Upper lobe of left lung (tissue), 6 donors: ENCODE measurements around the gene COASY. TPM values are rescaled to one million over a fixed set of nuclear protein-coding genes. Genes with fewer than 3 reads are reported as not detected.
"Not testable (repeated sequence)": the region's sequence is repeated elsewhere in the genome, so short reads cannot be mapped to it uniquely, and the experiment has no call there.

ENCODE experiments used
- ATAC-seq, 2 donors: fragments of 200-7000 bp; cut with Tn5 transposase; one replicate each; pipeline ENCODE4 v1.9.1; 2022; ENCODE audit warnings: mild to moderate bottlenecking in 2 of 2, moderate library complexity in 2 of 2; ENCODE audit not compliant: low FRiP score in 2 of 2
- DNase-seq, 2 donors: peaks; one replicate each; pipeline ENCODE4 v3.0.0-alpha.2; 2019 to 2020
- H3K27ac ChIP-seq, 4 donors: fragments of 200-600 bp; sonication (generic); one replicate each; pipeline ENCODE4 v1.5.1; 2016 to 2019
- H3K27me3 ChIP-seq, 4 donors: fragments of 200-600 bp; sonication (generic); one replicate each; pipeline ENCODE4 v1.5.1; 2017 to 2019
- H3K36me3 ChIP-seq, 4 donors: fragments of 200-600 bp; sonication (generic); one replicate each; pipeline ENCODE4 v1.5.1; 2016 to 2019
- H3K4me1 ChIP-seq, 4 donors: fragments of 200-600 bp; sonication (generic); one replicate each; pipeline ENCODE4 v1.5.1; 2018 to 2019
- H3K4me3 ChIP-seq, 4 donors: fragments of 200-600 bp; sonication (generic); one replicate each; pipeline ENCODE4 v1.5.1; 2017 to 2019; ENCODE audit warnings: mild to moderate bottlenecking in 2 of 4, moderate library complexity in 1 of 4
- H3K9me3 ChIP-seq, 4 donors: fragments of 200-600 bp; sonication (generic); one replicate each; pipeline ENCODE4 v1.5.1; 2018 to 2019
- EP300 ChIP-seq, 4 donors: sonication (generic); formaldehyde crosslinking; IDR thresholded peaks; one replicate each; pipeline ENCODE4 v1.5.1; 2017; ENCODE audit warnings: antibody characterized with exemption in 4 of 4, control low read depth in 2 of 4
- POLR2A ChIP-seq, 4 donors: fragments of 450-650 bp; IDR thresholded peaks; one replicate each; pipeline ENCODE4 v1.5.1; 2016 to 2017; ENCODE audit warnings: antibody characterized with exemption in 4 of 4, mild to moderate bottlenecking in 2 of 4
- POLR2AphosphoS5 ChIP-seq, 2 donors: sonication (generic); formaldehyde crosslinking; IDR thresholded peaks; one replicate each; pipeline ENCODE4 v1.5.1; 2017; ENCODE audit warnings: antibody characterized with exemption in 2 of 2
- WGBS, 2 donors: methylation state at CpG; one replicate each; pipeline ENCODE4 v1.1.5; 2017 to 2018; 5-methylcytosine and 5-hydroxymethylcytosine counted together
- total RNA-seq, 6 donors: library from RNA; depleted of rRNA in 4 of 6; stranded (reverse); fragments of >200 nt in 4 of 6; gene quantifications; one replicate each; pipeline versions ENCODE4 v1.1.0 to v1.2.1, GENCODE V29; 2016 to 2021
- TF ChIP-seq, protein P1 (sequence below), 6 experiments: fragments of 450-650 bp in 4 of 6; fragments of 200-600 bp in 2 of 6; sonication (generic) in 2 of 6; IDR thresholded peaks; one replicate each; pipeline ENCODE4 v1.5.1; 2016 to 2019; ENCODE audit warnings: antibody characterized with exemption in 6 of 6
- donor health status: DM: no; HTN: no; CAD: no; lungs with moderate emphysema.
- donor health status: DM: no; HTN: yes; CAD: no; lungs with severe emphysema.

COASY gene
- total RNA-seq, 6 donors from 2014 or later = 34.7 to 71.1 (median 51.4) TPM

DNA sequence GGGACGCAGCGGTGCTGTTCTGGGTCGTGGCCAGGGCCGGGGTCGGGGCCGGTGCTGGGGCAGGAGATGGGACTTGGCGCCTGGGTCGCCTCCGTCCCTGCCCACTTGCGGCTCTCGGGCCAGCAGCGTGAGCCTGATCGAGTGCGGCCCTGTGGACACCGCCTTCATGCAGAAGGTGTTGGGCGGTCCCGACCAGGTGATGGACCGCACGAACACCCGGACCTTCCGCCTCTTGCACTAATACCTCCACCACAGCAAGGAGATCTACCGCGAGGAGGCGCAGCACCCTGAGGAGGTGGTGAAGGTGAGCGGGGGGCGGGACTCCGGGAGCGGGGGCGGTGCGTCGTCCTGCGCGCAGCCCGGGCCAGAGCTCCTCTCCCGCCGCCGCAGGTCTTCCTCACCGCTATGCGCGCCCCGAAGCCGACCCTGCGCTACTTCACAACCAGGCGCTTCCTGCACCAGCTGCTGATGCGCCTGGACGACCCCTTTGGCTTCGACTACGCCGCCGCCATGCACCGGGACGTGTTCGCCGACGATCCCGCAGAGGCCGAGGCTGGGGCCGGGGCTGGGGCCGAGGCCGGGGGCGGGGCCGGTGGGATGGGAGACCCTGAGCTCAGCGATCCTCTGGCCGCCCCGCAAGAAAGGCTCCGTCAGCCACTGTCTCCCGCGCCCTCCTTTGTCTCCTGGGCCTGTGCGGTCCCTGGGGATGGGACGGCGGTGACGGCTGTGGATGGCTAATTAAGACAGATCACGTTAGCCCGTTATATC is 13.7 kb upstream of the COASY start:
- H3K4me1 ChIP-seq = peaks cover 3 to 25% (median 9%) of the 10 kb centered on the region in 4 donors
- H3K36me3 ChIP-seq = peaks cover 5 to 28% (median 9%) of the 10 kb centered on the region in 4 donors
- no peak overlapping the region for H3K27ac ChIP-seq
- 55 to 59% methylated on average over 17 to 63 of the region's 74 CpGs for WGBS, 2 donors
- DNase-seq (peak; percentile 84 to 93), ATAC-seq (peak; percentile 68 to 82)
- TF ChIP-seq, protein P1, sequence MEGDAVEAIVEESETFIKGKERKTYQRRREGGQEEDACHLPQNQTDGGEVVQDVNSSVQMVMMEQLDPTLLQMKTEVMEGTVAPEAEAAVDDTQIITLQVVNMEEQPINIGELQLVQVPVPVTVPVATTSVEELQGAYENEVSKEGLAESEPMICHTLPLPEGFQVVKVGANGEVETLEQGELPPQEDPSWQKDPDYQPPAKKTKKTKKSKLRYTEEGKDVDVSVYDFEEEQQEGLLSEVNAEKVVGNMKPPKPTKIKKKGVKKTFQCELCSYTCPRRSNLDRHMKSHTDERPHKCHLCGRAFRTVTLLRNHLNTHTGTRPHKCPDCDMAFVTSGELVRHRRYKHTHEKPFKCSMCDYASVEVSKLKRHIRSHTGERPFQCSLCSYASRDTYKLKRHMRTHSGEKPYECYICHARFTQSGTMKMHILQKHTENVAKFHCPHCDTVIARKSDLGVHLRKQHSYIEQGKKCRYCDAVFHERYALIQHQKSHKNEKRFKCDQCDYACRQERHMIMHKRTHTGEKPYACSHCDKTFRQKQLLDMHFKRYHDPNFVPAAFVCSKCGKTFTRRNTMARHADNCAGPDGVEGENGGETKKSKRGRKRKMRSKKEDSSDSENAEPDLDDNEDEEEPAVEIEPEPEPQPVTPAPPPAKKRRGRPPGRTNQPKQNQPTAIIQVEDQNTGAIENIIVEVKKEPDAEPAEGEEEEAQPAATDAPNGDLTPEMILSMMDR (IDR thresholded peaks at IDR 0.05) = peak in 4 of 6 experiments; percentile 28 to 75 (median 67)
- no peak for TF ChIP-seq POLR2AphosphoS5 (IDR thresholded peaks at IDR 0.05)
- H3K4me3 ChIP-seq = peak overlapping the region in 3 of 4 donors; percentile 31 to 48 (median 42)
- no peaks in the 10 kb centered on the region for H3K9me3 ChIP-seq
- H3K27me3 ChIP-seq = no peaks in the 10 kb centered on the region

DNA sequence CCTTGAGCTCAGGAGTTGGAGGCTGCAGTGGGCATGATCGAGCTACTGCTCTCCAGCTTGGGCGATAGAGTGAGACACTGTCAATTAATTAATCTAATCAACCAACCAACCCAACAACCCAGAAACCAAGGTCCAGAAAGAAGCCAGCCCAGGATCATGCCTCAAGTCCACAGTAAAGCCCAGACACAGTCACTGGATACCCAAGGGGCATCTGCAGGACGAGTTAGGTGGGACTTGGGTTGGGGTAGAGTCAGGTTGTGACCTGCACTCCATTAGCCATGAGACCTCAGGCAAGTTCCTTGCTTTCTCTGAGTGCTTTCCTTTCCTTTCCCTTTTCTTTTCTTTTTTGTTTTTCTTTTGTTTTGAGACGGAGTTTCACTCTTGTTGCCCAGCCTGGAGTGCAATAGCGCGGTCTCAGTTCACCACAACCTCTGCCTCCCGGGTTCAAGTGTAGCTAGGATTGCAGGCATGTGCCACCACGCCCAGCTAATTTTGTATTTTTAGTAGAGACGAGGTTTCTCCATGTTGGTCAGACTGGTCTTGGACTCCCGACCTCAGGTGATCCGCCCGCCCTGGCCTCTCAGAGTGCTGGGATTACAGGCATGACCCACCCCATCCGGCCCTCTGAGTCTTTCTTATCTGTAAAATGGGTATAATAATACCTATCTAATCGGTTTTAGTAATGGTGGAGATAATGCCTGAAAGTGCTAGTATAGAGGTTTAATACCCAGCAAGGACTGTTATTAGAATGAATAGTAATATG is 12.8 kb upstream of the COASY start:
- Histone ChIP-seq H3K4me1 (peaks cover 12 to 34% (median 18%) of the 10 kb centered on the region in 4 donors), H3K27ac (no peak overlapping the region), H3K27me3 (no peaks in the 10 kb centered on the region), H3K4me3 (no peak overlapping the region), H3K36me3 (peaks cover 0 to 19% (median 1%) of the 10 kb centered on the region in 4 donors), H3K9me3 (no peaks in the 10 kb centered on the region)
- no peak for TF ChIP-seq POLR2AphosphoS5 (IDR thresholded peaks at IDR 0.05)
- TF ChIP-seq, protein P1 (IDR thresholded peaks at IDR 0.05) = no peak
- TF ChIP-seq EP300 (IDR thresholded peaks at IDR 0.05) = no peak
- TF ChIP-seq POLR2A (IDR thresholded peaks at IDR 0.05) = no peak
- 84 to 85% methylated on average over 14 of the region's 14 CpGs for WGBS, 2 donors
- ATAC-seq (no peak), DNase-seq (no peak)

DNA sequence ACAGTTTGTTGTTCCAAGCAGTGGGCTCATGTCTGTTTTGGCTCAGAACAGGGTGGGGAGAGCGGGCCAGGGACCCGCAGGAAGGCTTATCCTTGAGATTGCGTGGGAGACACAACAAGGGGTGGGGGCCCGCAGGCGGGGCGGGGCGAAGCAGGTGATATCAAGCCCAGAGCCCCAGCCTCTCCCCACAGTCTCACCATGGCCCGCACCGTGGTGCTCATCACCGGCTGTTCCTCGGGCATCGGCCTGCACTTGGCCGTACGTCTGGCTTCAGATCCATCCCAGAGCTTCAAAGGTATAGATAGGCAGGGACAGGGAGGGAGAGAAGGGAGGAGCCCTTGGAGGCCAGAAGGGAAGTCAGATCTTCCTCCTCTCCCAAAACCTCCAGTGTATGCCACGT is 9.2 kb upstream of the COASY start, which contains the start of gene HSD17B1:
HSD17B1 (plus strand) TSS at position 188 of the 400 bp plus-strand sequence; CDS start at position 199, 11 bp downstream.
- Histone ChIP-seq H3K4me1 (peaks cover 17 to 46% (median 27%) of the 10 kb centered on the region in 4 donors), H3K4me3 (peak within 1 kb of the TSS in 3 of 4 donors; percentile 59 to 95 (median 88)), H3K27ac (peak within 1 kb of the TSS in 3 of 4 donors; percentile 94 to 96 (median 95))
- ATAC-seq, H3K36me3 ChIP-seq, DNase-seq, H3K27me3 ChIP-seq, H3K9me3 ChIP-seq: not testable (repeated sequence)
- WGBS, 2 donors = 75 to 91% methylated on average over 2 to 15 of the region's 15 CpGs

DNA sequence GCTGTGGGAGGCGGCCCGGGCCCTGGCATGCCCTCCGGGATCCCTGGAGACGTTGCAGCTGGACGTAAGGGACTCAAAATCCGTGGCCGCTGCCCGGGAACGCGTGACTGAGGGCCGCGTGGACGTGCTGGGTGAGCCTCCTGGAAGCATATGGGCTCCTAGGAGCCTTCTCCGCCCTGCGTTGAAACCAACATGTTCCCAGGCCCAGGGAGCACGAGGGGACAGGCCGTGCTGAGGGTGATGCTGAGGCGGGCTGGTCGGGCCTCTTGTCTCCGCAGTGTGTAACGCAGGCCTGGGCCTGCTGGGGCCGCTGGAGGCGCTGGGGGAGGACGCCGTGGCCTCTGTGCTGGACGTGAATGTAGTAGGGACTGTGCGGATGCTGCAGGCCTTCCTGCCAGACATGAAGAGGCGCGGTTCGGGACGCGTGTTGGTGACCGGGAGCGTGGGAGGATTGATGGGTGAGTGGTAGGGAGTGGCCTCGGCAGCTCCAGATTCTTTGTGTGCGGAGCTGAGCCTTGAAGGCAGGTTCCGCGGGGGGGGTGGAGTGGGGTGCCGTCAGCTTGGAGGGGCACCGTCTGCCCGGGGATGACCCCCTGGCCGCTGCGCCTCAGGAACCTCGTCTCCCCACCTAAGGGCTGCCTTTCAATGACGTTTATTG is 8.7 kb upstream of the COASY start:
- WGBS, 2 donors = 77 to 82% methylated on average over 18 to 32 of the region's 45 CpGs
- no peaks in the 10 kb centered on the region for H3K9me3 ChIP-seq
- peak overlapping the region in 2 of 4 donors; percentile 94 to 95 for H3K27ac ChIP-seq
- peak in 1 of 2 donors; percentile 86 for DNase-seq
- H3K36me3 ChIP-seq = peaks cover 0 to 6% (median 0%) of the 10 kb centered on the region in 4 donors
- peaks cover 17 to 40% (median 24%) of the 10 kb centered on the region in 4 donors for H3K4me1 ChIP-seq
- H3K4me3 ChIP-seq = peak overlapping the region in 2 of 4 donors; percentile 59 to 88
- no peaks in the 10 kb centered on the region for H3K27me3 ChIP-seq
- TF ChIP-seq, protein P1 (IDR thresholded peaks at IDR 0.05) = peak in 1 of 6 experiments; percentile 4
- TF ChIP-seq POLR2A (IDR thresholded peaks at IDR 0.05) (no peak), POLR2AphosphoS5 (IDR thresholded peaks at IDR 0.05) (no peak), EP300 (IDR thresholded peaks at IDR 0.05) (no peak)
- ATAC-seq = peak; percentile 13 to 36
